H1 (cell line): ENCODE data around the gene CCDC89. TPM values are rescaled to one million over a fixed set of nuclear protein-coding genes. Genes with fewer than 3 reads are reported as not detected.

Experiments used
- CTCF ChIA-PET: fragments of 300-600 bp; sonication (Branson Sonifier 250); formaldehyde crosslinking; loops from one replicate; lab custom pipeline; 2021; ENCODE audit not compliant: partially characterized antibody; lab: Charles Lee
- POLR2A ChIA-PET: fragments of 300-600 bp; sonication (Branson Sonifier 250); formaldehyde crosslinking; loops from one replicate; lab custom pipeline; 2021; ENCODE audit warnings: inconsistent platforms; ENCODE audit not compliant: partially characterized antibody; lab: Charles Lee
- DNase-seq, 2 experiments: peaks; one replicate each; pipeline versions ENCODE4 v3.0.0 to v3.0.0-alpha.2; 2010 to 2022; ENCODE audit warnings: low spot score in 2 of 2, low read depth in 1 of 2, mixed read lengths in 1 of 2
- FAIRE-seq: peaks from 2 replicates; lab custom pipeline; 2011; peaks lifted over from hg19 to GRCh38; lab: Jason Lieb, UNC
- H2AFZ ChIP-seq: 2 replicates; pipeline ENCODE4 v1.8.1; 2012; ENCODE audit warnings: low read length, inconsistent platforms
- H2AK5ac ChIP-seq: 2 replicates; pipeline ENCODE4 v1.6.1; 2013; ENCODE audit warnings: low read depth, low read length
- H2BK120ac ChIP-seq: replicated peaks from 2 replicates; pipeline ENCODE3; 2013; ENCODE audit warnings: low read depth, low read length, inconsistent platforms
- H2BK12ac ChIP-seq: 2 replicates; pipeline ENCODE4 v1.6.1; 2013; ENCODE audit warnings: low read depth, low read length
- H2BK15ac ChIP-seq: 2 replicates; pipeline ENCODE4 v1.6.1; 2013; ENCODE audit warnings: low read length
- H2BK20ac ChIP-seq: 2 replicates; pipeline ENCODE4 v1.6.1; 2013; ENCODE audit warnings: low read length
- H2BK5ac ChIP-seq: 2 replicates; pipeline ENCODE4 v1.6.1; 2013; ENCODE audit warnings: low read depth, low read length
- H3K14ac ChIP-seq: 2 replicates; pipeline ENCODE4 v1.6.1; 2013; ENCODE audit warnings: inconsistent platforms; ENCODE audit not compliant: insufficient read length
- H3K18ac ChIP-seq: 2 replicates; pipeline ENCODE4 v1.6.1; 2013; ENCODE audit warnings: low read length; ENCODE audit errors: extremely low read depth
- H3K23ac ChIP-seq: 2 replicates; pipeline ENCODE4 v1.6.1; 2013; ENCODE audit warnings: inconsistent platforms; ENCODE audit not compliant: insufficient read length
- H3K23me2 ChIP-seq: 2 replicates; pipeline ENCODE4 v1.6.1; 2013; ENCODE audit warnings: low read depth, low read length
- H3K27ac ChIP-seq: 2 replicates; pipeline ENCODE4 v1.6.1; 2011; ENCODE audit warnings: low read depth, low read length, inconsistent platforms
- H3K27me3 ChIP-seq, 4 experiments: replicated peaks in 1 of 4; 1 replicate in 1 of 4; 2 replicates in 3 of 4; pipeline versions ENCODE4 v1.6.1 to v1.8.1; 2011 to 2013; ENCODE audit warnings: low read length in 3 of 4, mild to moderate bottlenecking in 3 of 4, inconsistent platforms in 2 of 4, mixed read lengths in 2 of 4, moderate library complexity in 1 of 4; ENCODE audit not compliant: control insufficient read depth in 3 of 4, insufficient read depth in 3 of 4; ENCODE audit errors: extremely low read depth in 1 of 4
- H3K36me3 ChIP-seq, 4 experiments: 2 replicates each; pipeline versions ENCODE4 v1.6.1 to v1.8.1; 2011 to 2013; ENCODE audit warnings: mild to moderate bottlenecking in 4 of 4, low read length in 3 of 4, moderate library complexity in 2 of 4, control low read depth in 1 of 4, inconsistent platforms in 1 of 4; ENCODE audit not compliant: insufficient read depth in 4 of 4, control insufficient read depth in 2 of 4
- H3K4ac ChIP-seq: replicated peaks from 2 replicates; pipeline ENCODE3; 2013; ENCODE audit warnings: low read length, low read depth, mixed read lengths, inconsistent platforms; ENCODE audit not compliant: insufficient read length
- H3K4me1 ChIP-seq, 4 experiments: replicated peaks in 1 of 4; 1 replicate in 1 of 4; 2 replicates in 3 of 4; pipeline versions ENCODE4 v1.6.1 to v1.8.1; 2011 to 2013; ENCODE audit warnings: low read length in 3 of 4, inconsistent platforms in 2 of 4, mixed read lengths in 1 of 4; ENCODE audit not compliant: insufficient read depth in 4 of 4, control insufficient read depth in 3 of 4
- H3K4me2 ChIP-seq, 2 experiments: 2 replicates each; pipeline versions ENCODE4 v1.6.1 to v1.8.1; 2011 to 2013; ENCODE audit warnings: low read depth in 2 of 2, low read length in 2 of 2, control low read depth in 1 of 2, inconsistent platforms in 1 of 2, mild to moderate bottlenecking in 1 of 2; ENCODE audit not compliant: insufficient read depth in 1 of 2
- H3K4me3 ChIP-seq, 4 experiments: fragments of 200-600, 300-600 bp in 1 of 4; sonication (generic), shearing (Covaris generic), sonication (Bioruptor Twin) in 1 of 4; 2 replicates each; pipeline versions ENCODE4 v1.5.1 to v1.8.1; 2011 to 2016; ENCODE audit warnings: low read length in 4 of 4, low read depth in 3 of 4, control low read depth in 2 of 4, inconsistent platforms in 2 of 4, mild to moderate bottlenecking in 2 of 4, mixed read lengths in 1 of 4, moderate library complexity in 1 of 4; ENCODE audit not compliant: insufficient read depth in 2 of 4; ENCODE audit errors: extremely low read depth in 1 of 4
- H3K56ac ChIP-seq: replicated peaks from 2 replicates; pipeline ENCODE3; 2013; ENCODE audit warnings: low read depth, mild to moderate bottlenecking, mixed read lengths, low read length, inconsistent platforms; ENCODE audit not compliant: insufficient read length
- H3K79me1 ChIP-seq: 2 replicates; pipeline ENCODE4 v1.6.1; 2013; ENCODE audit warnings: low read depth, low read length, control low read depth
- H3K79me2 ChIP-seq, 2 experiments: 2 replicates each; pipeline versions ENCODE4 v1.6.1 to v1.8.1; 2012 to 2013; ENCODE audit warnings: low read length in 2 of 2, mild to moderate bottlenecking in 2 of 2, inconsistent platforms in 1 of 2; ENCODE audit not compliant: insufficient read depth in 2 of 2, control insufficient read depth in 1 of 2
- H3K9ac ChIP-seq, 4 experiments: replicated peaks in 1 of 4; 1 replicate in 1 of 4; 2 replicates in 3 of 4; pipeline versions ENCODE4 v1.6.1 to v1.8.1; 2011 to 2013; ENCODE audit warnings: low read depth in 3 of 4, low read length in 3 of 4, control low read depth in 2 of 4, mild to moderate bottlenecking in 2 of 4, moderate library complexity in 2 of 4, inconsistent platforms in 1 of 4; ENCODE audit errors: extremely low read depth in 1 of 4
- H3K9me3 ChIP-seq, 2 experiments: 2 replicates each; pipeline versions ENCODE4 v1.6.1 to v1.8.1; 2012 to 2013; ENCODE audit warnings: mild to moderate bottlenecking in 2 of 2, moderate library complexity in 2 of 2, control low read depth in 1 of 2, inconsistent platforms in 1 of 2, low read depth in 1 of 2, low read length in 1 of 2, mixed read lengths in 1 of 2; ENCODE audit not compliant: insufficient read depth in 2 of 2
- H4K20me1 ChIP-seq, 2 experiments: replicated peaks in 1 of 2; 2 replicates each; pipeline versions ENCODE3 to v1.8.1; 2011 to 2013; ENCODE audit warnings: inconsistent platforms in 2 of 2, low read length in 2 of 2, mild to moderate bottlenecking in 1 of 2; ENCODE audit not compliant: insufficient read depth in 2 of 2, control insufficient read depth in 1 of 2
- H4K5ac ChIP-seq: 2 replicates; pipeline ENCODE4 v1.6.1; 2013; ENCODE audit warnings: low read length, low read depth, mixed read lengths, inconsistent platforms; ENCODE audit not compliant: insufficient read length
- H4K8ac ChIP-seq: 2 replicates; pipeline ENCODE4 v1.8.0; 2013; ENCODE audit warnings: mild to moderate bottlenecking, moderate library complexity, low read length, inconsistent platforms; ENCODE audit not compliant: insufficient read depth; ENCODE audit errors: extremely low read depth
- H4K91ac ChIP-seq: replicated peaks from 2 replicates; pipeline ENCODE3; 2013; ENCODE audit warnings: low read length, mixed read lengths, inconsistent platforms; ENCODE audit not compliant: insufficient read length
- RNF2 ChIP-seq: fragments of 200-900, 300-1000 bp; sonication (generic); IDR thresholded peaks from 2 replicates; pipeline ENCODE4 v1.7.1; 2016; ENCODE audit warnings: borderline replicate concordance, low read depth, mild to moderate bottlenecking, antibody characterized with exemption, low read length; ENCODE audit not compliant: poor library complexity, severe bottlenecking; ENCODE audit errors: missing control alignments
- SIRT6 ChIP-seq: IDR thresholded peaks from one replicate; pipeline ENCODE4 v1.7.1; 2012; ENCODE audit warnings: low read length, inconsistent platforms
- TCF12 ChIP-seq: IDR thresholded peaks from 2 replicates; pipeline ENCODE4 v1.6.1; 2011; ENCODE audit warnings: low read depth, mild to moderate bottlenecking, low read length
- YY1 ChIP-seq: IDR thresholded peaks from 2 replicates; pipeline ENCODE4 v1.6.1; 2011; ENCODE audit warnings: low read depth, mild to moderate bottlenecking, low read length
- WGBS, 2 experiments: shearing (Covaris generic) in 1 of 2; methylation state at CpG; one replicate each; pipeline versions ENCODE4 v1.1.6 to v1.1.7; 2013 to 2015; ENCODE audit warnings: low lambda C conversion rate in 2 of 2, mixed read lengths in 2 of 2, inconsistent platforms in 1 of 2, low coverage in 1 of 2, missing lambda C conversion rate in 1 of 2; ENCODE audit not compliant: insufficient replicate concordance in 2 of 2, insufficient coverage in 1 of 2, insufficient read length in 1 of 2; ENCODE audit errors: extremely low coverage in 1 of 2, missing lambda C conversion rate in 1 of 2; 5-methylcytosine and 5-hydroxymethylcytosine counted together
- polyA plus RNA-seq, 7 experiments: library from polyadenylated mRNA; depleted of rRNA in 3 of 7; stranded (reverse) in 5 of 7; unstranded in 2 of 7; fragments of >200 nt in 5 of 7; fragments of 200-250 nt in 2 of 7; gene quantifications; 1 replicate in 5 of 7; 2 replicates in 1 of 7; 4 replicates in 1 of 7; pipeline versions ENCODE4 v1.2.1 to v1.2.3, GENCODE V29; 2011 to 2013; ENCODE audit warnings: missing spikeins in 2 of 7, mixed read lengths in 2 of 7
- total RNA-seq: library from RNA; stranded (reverse); fragmentation: NEBNext Ultra II Directional; extraction: Animal tissue kit (Norgen Biotek cat#: 25700); gene quantifications from 2 replicates; pipeline ENCODE4 v1.2.1, GENCODE V29; 2021
- TF ChIP-seq, protein P1 (sequence below): IDR thresholded peaks from 2 replicates; pipeline ENCODE4 v1.6.1; 2012; ENCODE audit warnings: low read length, inconsistent platforms

The CCDC89 gene
- total and polyA plus RNA-seq, 2 of the 8 experiments (the other 6 are each of a cell fraction or from before 2014, with no cell fraction given) = not detected

DNA sequence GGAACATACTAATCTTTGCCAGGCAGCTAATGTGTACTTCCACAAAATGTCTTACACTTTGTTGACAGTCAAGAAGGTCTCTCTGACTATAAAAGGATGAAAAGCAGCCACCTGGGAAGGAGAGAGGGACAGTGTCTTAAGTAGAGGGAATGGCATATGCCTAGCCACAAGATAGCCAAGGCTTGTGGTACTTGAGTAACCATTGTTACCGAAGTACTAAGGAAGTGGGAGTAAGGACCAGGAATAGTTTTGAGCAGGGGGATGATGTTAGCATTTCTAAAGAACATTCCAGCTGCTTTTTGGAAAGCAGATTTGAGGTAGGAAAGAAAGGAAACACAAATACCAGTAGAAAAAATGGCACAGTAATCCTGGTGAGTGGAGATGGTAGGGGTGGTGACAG lies 34.9 kb downstream of the CCDC89 start:
- H4K20me1 ChIP-seq = peaks cover 0 to 2% of the 10 kb centered on the region in 2 experiments
- H3K23ac ChIP-seq = no peak overlapping the region
- H2BK15ac ChIP-seq = no peak overlapping the region
- H3K36me3 ChIP-seq = peaks cover 0 to 10% (median 5%) of the 10 kb centered on the region in 4 experiments; a peak in 3 of 8 replicates
- H3K79me2 ChIP-seq = peaks cover 0 to 6% of the 10 kb centered on the region in 2 experiments; a peak in 1 of 4 replicates
- no peak overlapping the region for H3K18ac ChIP-seq
- H3K4me3 ChIP-seq = no peak overlapping the region
- H2BK20ac ChIP-seq = no peak overlapping the region
- no peak overlapping the region for H2BK5ac ChIP-seq
- 95% methylated on average over 1 of the region's 1 CpG; no CpG with 5 or more reads in 1 of the 2 experiments for WGBS, 2 experiments
- H4K5ac ChIP-seq = no peak overlapping the region
- no peak overlapping the region for H3K9ac ChIP-seq
- H2AK5ac ChIP-seq = no peak overlapping the region
- peaks cover 0 to 1% (median 0%) of the 10 kb centered on the region in 4 experiments; a peak in 1 of 7 replicates for H3K27me3 ChIP-seq
- no peak overlapping the region for H3K4me2 ChIP-seq
- peaks cover 0 to 5% (median 0%) of the 10 kb centered on the region in 4 experiments; a peak in 4 of 7 replicates for H3K4me1 ChIP-seq
- H2BK120ac ChIP-seq = no peak overlapping the region
- no peak for FAIRE-seq
- no peak overlapping the region for H3K56ac ChIP-seq
- no peak overlapping the region for H2AFZ ChIP-seq
- H3K23me2 ChIP-seq = 0 out of 2 replicates have a peak, but pooled peaks cover 4% of the 10 kb centered on the region
- no peak overlapping the region for H3K27ac ChIP-seq
- no peak for DNase-seq
- ChIA-PET CTCF (no interaction called here), POLR2A (interaction anchor here (0.8 to 6.3 kb wide), 5 partner anchors 8 to 25 kb away, joined by 3 to 45 read pairs (median 9); partner anchors contain the start of gene CREBZF)
- H3K9me3 ChIP-seq = no peaks in the 10 kb centered on the region
- H3K4ac ChIP-seq = no peak overlapping the region
- H4K8ac ChIP-seq = no peak overlapping the region
- no peak overlapping the region for H3K14ac ChIP-seq
- no peaks in the 10 kb centered on the region for H3K79me1 ChIP-seq
- H2BK12ac ChIP-seq = no peak overlapping the region
- H4K91ac ChIP-seq = no peak overlapping the region
- TF ChIP-seq YY1 (no peak), RNF2 (no peak), TCF12 (no peak), SIRT6 (no peak)
- TF ChIP-seq, protein P1, sequence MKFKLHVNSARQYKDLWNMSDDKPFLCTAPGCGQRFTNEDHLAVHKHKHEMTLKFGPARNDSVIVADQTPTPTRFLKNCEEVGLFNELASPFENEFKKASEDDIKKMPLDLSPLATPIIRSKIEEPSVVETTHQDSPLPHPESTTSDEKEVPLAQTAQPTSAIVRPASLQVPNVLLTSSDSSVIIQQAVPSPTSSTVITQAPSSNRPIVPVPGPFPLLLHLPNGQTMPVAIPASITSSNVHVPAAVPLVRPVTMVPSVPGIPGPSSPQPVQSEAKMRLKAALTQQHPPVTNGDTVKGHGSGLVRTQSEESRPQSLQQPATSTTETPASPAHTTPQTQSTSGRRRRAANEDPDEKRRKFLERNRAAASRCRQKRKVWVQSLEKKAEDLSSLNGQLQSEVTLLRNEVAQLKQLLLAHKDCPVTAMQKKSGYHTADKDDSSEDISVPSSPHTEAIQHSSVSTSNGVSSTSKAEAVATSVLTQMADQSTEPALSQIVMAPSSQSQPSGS = no peak
